H1 (cell line): Measurements from ENCODE around the gene SMG5.

ENCODE experiments used
- BACH1 ChIP-seq: IDR thresholded peaks from 2 replicates; pipeline ENCODE4 v1.6.1; 2012; ENCODE audit warnings: low read length, improper control_type of control experiment
- EZH2 ChIP-seq: fragments of 200-600 bp; sonication (generic); IDR thresholded peaks from 2 replicates; pipeline ENCODE4 v1.7.1; 2012; ENCODE audit warnings: low read depth, mild to moderate bottlenecking, moderate library complexity, low read length, inconsistent platforms; ENCODE audit not compliant: severe bottlenecking
- HDAC2 ChIP-seq, 2 experiments: fragments of 300-600 bp in 1 of 2; sonication (generic) in 1 of 2; IDR thresholded peaks; 2 replicates each; pipeline ENCODE4 v1.6.1; 2011 to 2012; ENCODE audit warnings: low read depth in 2 of 2, low read length in 2 of 2, mild to moderate bottlenecking in 2 of 2, moderate library complexity in 2 of 2, borderline replicate concordance in 1 of 2, inconsistent platforms in 1 of 2
- PHF8 ChIP-seq: fragments of 200-600 bp; sonication (generic); conservative IDR thresholded peaks from 2 replicates; pipeline ENCODE4 v1.7.1; 2012; ENCODE audit warnings: low read depth, mild to moderate bottlenecking, inconsistent platforms, low read length, moderate library complexity
- POLR2A ChIP-seq, 2 experiments: IDR thresholded peaks; 1 replicate in 1 of 2; 2 replicates in 1 of 2; pipeline ENCODE4 v1.6.1; 2011; ENCODE audit warnings: low read depth in 2 of 2, low read length in 2 of 2, mild to moderate bottlenecking in 2 of 2; ENCODE audit errors: control extremely low read depth in 1 of 2
- POLR2AphosphoS5 ChIP-seq: IDR thresholded peaks from 2 replicates; pipeline ENCODE4 v1.6.1; 2011; ENCODE audit warnings: low read depth, low read length
- TF ChIP-seq, protein P1 (sequence below), 3 experiments: IDR thresholded peaks; 1 replicate in 2 of 3; 2 replicates in 1 of 3; pipeline versions ENCODE4 v1.5.1 to v1.6.1; 2011; ENCODE audit warnings: low read length in 3 of 3, mild to moderate bottlenecking in 3 of 3, inconsistent platforms in 2 of 3, low read depth in 1 of 3, moderate library complexity in 1 of 3; ENCODE audit not compliant: insufficient read depth in 1 of 3; ENCODE audit errors: control extremely low read depth in 1 of 3
- TF ChIP-seq, protein P2 (sequence below): IDR thresholded peaks from 2 replicates; pipeline ENCODE4 v1.6.1; 2011; ENCODE audit warnings: low read depth, mild to moderate bottlenecking, low read length; ENCODE audit not compliant: insufficient read depth

GRCh38 chr1:156316909-156317308 is 34.3 kb upstream of the SMG5 start:
- TF ChIP-seq, protein P1, sequence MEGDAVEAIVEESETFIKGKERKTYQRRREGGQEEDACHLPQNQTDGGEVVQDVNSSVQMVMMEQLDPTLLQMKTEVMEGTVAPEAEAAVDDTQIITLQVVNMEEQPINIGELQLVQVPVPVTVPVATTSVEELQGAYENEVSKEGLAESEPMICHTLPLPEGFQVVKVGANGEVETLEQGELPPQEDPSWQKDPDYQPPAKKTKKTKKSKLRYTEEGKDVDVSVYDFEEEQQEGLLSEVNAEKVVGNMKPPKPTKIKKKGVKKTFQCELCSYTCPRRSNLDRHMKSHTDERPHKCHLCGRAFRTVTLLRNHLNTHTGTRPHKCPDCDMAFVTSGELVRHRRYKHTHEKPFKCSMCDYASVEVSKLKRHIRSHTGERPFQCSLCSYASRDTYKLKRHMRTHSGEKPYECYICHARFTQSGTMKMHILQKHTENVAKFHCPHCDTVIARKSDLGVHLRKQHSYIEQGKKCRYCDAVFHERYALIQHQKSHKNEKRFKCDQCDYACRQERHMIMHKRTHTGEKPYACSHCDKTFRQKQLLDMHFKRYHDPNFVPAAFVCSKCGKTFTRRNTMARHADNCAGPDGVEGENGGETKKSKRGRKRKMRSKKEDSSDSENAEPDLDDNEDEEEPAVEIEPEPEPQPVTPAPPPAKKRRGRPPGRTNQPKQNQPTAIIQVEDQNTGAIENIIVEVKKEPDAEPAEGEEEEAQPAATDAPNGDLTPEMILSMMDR (IDR thresholded peaks at IDR 0.05; ENCODE audit: control extremely low read depth in 1 of 3, insufficient read depth in 1 of 3, low read depth in 1 of 3, low read length in 3 of 3), result no peak
- TF ChIP-seq EZH2, result no peak
- TF ChIP-seq BACH1, result no peak
- TF ChIP-seq PHF8, result no peak
- TF ChIP-seq, protein P2, sequence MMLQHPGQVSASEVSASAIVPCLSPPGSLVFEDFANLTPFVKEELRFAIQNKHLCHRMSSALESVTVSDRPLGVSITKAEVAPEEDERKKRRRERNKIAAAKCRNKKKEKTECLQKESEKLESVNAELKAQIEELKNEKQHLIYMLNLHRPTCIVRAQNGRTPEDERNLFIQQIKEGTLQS, result no peak
- TF ChIP-seq POLR2A (IDR thresholded peaks at IDR 0.05; ENCODE audit: control extremely low read depth in 1 of 2, low read depth in 2 of 2, low read length in 2 of 2), result no peak
- no peak for TF ChIP-seq POLR2AphosphoS5
- TF ChIP-seq HDAC2 (IDR thresholded peaks at IDR 0.05; ENCODE audit: borderline replicate concordance in 1 of 2, low read depth in 2 of 2, low read length in 2 of 2), result no peak
